Right cardiac atrium (tissue), 5 donors: Measurements from ENCODE around the gene RFTN1. TPM values are rescaled to one million over a fixed set of nuclear protein-coding genes. Genes with fewer than 3 reads are reported as not detected.

Source experiments
- polyA plus RNA-seq: library from polyadenylated mRNA; stranded (reverse); fragments of 200-250 nt; gene quantifications from one replicate; pipeline ENCODE4 v1.2.3, GENCODE V29; 2013
- total RNA-seq, 4 donors: library from RNA; stranded (reverse); fragmentation: NEBNext Ultra II Directional; extraction: Animal tissue kit (Norgen Biotek cat#: 25700); gene quantifications; one replicate each; pipeline ENCODE4 v1.2.1, GENCODE V29; 2021
- donor health status: healthy with polysubstance abuse.
- donor health status: DM: no; HTN: yes; CAD: no.
- donor health status: DM: no; HTN: no; CAD: no.
- donor health status: DM: no; HTN: yes; CAD: no; lungs with severe emphysema.
- donor health status: DM: yes; HTN: yes; CAD: no.

The RFTN1 gene
- total and polyA plus RNA-seq, 5 donors: 17.9 to 23.6 (median 21.2) TPM

Other genes starting within 250 kb of the RFTN1 start
- gene DPH3, start 248.8 kb downstream of the RFTN1 start, total RNA-seq: 10 to 100 TPM; 19.0 to 24.2 (median 21.5) TPM
- 14.7 TPM for gene DPH3, start 248.8 kb downstream of the RFTN1 start, polyA plus RNA-seq
- 10 to 100 TPM; 13.9 to 14.7 (median 14.3) TPM for gene OXNAD1, start 248.5 kb downstream of the RFTN1 start, total RNA-seq
- gene OXNAD1, start 248.5 kb downstream of the RFTN1 start, polyA plus RNA-seq: 6.5 TPM
- gene DAZL, start 91.7 kb upstream of the RFTN1 start, total RNA-seq: not detected
- not detected for gene DAZL, start 91.7 kb upstream of the RFTN1 start, polyA plus RNA-seq